GM21447 (cell line): ENCODE results near the gene RBAK.
"Not testable (repeated sequence)": the region's sequence is repeated elsewhere in the genome, so short reads cannot be mapped to it uniquely, and the experiment has no call there.

Experiments
- ATAC-seq: cut with Tn5 transposase; IDR thresholded peaks from one replicate; pipeline ENCODE4 v1.9.1; 2021; ENCODE audit not compliant: unreplicated experiment

Gene RBAK

GRCh38 chr7:5045558-5046396 is at the start of gene RBAK:
TSS of gene RBAK (plus strand) at chr7:5045860. CDS start at chr7:5048077, 2,217 bp downstream.
- ATAC-seq: peak; percentile 99

- ATAC-seq: no peak
Observed at GRCh38 chr7:4996696-4997222, 48.9 kb upstream of the RBAK start.

- no peak for ATAC-seq
Observed at GRCh38 chr7:4998244-4998643, 47.4 kb upstream of the RBAK start.

DNA sequence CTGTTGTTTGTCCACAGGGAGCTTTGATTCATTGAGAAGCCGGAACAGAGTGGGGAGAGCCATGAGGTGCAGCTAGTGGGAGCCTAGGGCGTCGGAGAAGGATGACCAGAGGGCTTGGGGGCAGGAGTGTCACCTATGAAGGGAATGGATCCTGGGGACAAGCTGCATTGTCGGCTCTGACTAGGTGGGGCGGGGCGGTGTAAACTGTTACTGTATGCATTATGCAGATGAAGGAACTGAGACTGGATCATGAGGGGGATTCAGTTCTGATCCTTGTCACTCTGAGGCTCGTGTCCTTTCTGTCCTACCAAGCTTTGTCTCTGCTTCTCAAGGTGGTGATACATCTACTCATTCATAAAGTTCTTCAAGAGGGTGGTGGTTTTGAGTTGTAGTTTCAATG is 46.8 kb upstream of the RBAK start:
- no peak for ATAC-seq

GRCh38 chr7:4999369-4999950 is 46.2 kb upstream of the RBAK start:
- ATAC-seq: no peak

DNA sequence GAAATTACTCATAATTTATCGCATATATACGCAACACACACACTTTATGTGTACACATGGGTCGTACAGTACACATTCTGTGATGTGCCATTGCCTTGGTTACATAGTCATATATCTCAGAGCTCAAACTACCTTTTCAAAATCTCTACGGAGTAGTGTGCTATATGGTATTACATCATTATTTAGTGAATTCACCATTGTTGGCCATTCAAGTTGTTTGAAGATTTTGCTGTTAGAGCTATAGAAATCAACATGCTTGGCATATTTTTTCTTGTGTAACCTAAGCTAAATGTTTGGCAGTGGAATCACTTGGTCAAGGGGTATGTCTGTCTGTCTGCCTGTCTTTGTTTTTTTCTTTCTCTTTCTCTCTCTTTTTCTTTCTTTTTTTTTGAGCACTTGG is 44.7 kb upstream of the RBAK start:
- no peak for ATAC-seq

GRCh38 chr7:5001911-5002310 is 43.7 kb upstream of the RBAK start:
- ATAC-seq: no peak

GRCh38 chr7:5005066-5005465 is 40.6 kb upstream of the RBAK start:
- ATAC-seq: no peak

GRCh38 chr7:5012985-5013384 is 32.7 kb upstream of the RBAK start:
- ATAC-seq: no peak

GRCh38 chr7:5015936-5016335 is 29.7 kb upstream of the RBAK start:
- ATAC-seq: not testable (repeated sequence)

- not testable (repeated sequence) for ATAC-seq
Observed at GRCh38 chr7:5017626-5018025, 28.0 kb upstream of the RBAK start.

GRCh38 chr7:5020098-5020497 is 25.6 kb upstream of the RBAK start:
- no peak for ATAC-seq

- ATAC-seq: not testable (repeated sequence)
Observed at GRCh38 chr7:5020976-5021550, 24.6 kb upstream of the RBAK start.

DNA sequence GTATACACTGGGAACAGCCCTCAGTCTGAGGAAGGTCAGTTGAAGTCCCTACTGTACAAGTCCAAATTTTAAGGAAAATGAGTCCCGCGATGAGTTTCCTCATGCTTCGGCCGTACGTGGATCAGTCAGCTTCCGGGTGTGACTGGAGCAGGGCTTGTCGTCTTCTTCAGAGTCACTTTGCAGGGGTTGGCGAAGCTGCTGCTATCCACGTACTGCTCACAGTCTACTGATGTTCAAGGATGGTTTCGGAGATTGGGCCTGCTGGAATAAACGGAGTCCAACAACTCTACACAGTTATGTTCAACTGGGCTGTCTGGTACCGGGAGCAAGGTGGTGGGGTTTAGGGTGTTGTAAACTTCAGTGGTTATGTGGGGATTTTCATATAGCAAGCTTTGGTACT is 22.0 kb upstream of the RBAK start:
- ATAC-seq: not testable (repeated sequence)

DNA sequence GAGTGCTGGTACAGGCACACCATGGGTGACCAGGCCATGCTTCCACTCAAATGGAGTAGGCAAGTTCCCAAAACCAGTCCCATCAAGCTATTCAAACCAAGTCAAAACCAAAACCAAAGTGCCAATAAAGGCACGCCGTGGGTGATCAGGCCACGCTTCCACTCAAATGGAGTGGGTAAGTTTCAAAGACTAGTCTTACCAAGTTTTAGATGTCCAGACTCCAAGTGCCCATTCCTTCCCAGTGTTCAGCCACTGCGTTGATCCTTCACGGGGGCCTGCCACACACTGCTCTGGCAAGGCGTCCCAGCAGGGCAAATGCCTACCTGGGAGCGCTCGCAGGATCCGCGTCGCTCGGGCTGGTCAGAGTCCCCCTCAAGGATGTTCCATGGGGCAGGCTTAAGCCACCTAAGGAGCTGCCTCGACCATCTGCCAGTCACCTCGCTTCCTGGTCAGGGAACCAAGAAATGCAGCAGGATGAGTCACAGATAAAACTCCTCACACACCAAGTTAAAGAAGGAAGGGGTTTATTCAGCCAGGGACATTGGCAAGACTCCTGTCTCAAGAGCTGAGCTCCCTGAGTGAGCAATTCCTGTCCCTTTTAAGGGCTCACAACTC is 17.8 kb upstream of the RBAK start:
- ATAC-seq: not testable (repeated sequence)

DNA sequence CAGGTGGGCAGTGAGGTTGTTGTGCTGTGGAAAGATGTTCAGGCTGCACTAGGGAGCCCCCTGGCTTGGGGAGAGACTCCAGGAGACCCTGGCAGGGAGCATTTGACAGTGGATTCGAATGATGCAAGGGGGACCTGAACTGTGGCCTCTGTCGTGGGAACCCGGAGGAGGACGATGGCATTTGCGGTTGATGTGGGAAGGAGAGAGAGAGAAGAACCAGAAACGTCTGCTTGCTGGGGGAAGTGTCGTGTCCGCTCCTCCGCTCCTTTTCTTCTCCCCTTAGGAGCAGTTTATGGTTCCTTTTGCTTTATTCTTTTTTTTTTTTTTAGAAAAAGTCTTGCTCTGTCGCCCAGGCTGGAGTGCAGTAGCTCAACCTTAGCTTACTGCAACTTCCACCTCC is 12.5 kb upstream of the RBAK start:
- not testable (repeated sequence) for ATAC-seq

- ATAC-seq: no peak
Observed at GRCh38 chr7:5035276-5035675, 10.4 kb upstream of the RBAK start.

GRCh38 chr7:5036446-5036845 is 9.2 kb upstream of the RBAK start:
- no peak for ATAC-seq

- no peak for ATAC-seq
Observed at GRCh38 chr7:5041047-5041446, 4.6 kb upstream of the RBAK start.

DNA sequence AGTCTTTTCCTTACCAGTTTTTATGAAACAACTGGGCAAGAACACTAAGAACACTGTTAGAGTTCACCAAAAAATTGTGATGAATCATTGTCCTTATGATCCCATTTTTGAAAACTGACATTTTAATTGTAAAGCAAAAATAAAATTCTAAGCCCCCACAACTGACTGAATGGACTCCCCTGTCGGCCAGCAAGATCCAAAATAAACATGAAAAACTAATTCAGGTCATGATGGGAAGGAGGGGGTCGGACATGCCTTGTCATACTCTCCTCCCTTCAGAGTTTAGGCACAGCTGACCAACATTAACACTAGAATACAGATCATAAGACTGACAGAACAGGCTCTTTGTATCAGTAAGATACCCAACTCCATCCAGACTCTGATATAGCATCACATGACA is 2.0 kb upstream of the RBAK start:
- ATAC-seq: no peak

GRCh38 chr7:5046397-5046732 is 705 bp downstream of the RBAK start:
- ATAC-seq: not testable (repeated sequence)

DNA sequence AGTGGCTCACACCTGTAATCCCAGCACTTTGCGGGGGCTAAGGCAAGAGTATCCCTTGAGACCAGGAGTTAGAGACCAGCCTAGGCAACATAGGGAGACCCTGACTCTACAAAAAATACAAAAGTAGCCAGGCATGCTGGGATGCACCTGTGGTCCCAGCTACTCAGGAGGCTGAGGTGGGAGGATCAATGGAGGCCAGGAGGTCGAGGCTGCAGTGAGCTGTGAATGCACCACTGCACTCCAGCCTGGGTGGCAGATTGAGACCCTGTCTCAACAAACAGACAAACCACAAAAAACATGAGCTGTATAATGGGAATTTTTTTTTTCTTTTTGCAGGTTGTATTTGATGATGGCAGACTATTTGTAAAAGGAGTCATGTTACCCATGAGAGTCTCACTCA is 1.5 kb downstream of the RBAK start:
- not testable (repeated sequence) for ATAC-seq
